ES-I3 (cell line): ENCODE data around the gene NDUFS6.

ENCODE experiments used
- H3K36me3 ChIP-seq: 2 replicates; pipeline ENCODE4 v1.6.1; 2013; ENCODE audit warnings: mild to moderate bottlenecking, low read length, control low read depth, moderate library complexity; ENCODE audit not compliant: insufficient read depth
- H3K4me1 ChIP-seq: 2 replicates; pipeline ENCODE4 v1.6.1; 2013; ENCODE audit warnings: mild to moderate bottlenecking, control low read depth, low read length; ENCODE audit not compliant: insufficient read depth
- H3K9ac ChIP-seq: 2 replicates; pipeline ENCODE4 v1.6.1; 2013; ENCODE audit warnings: low read depth, mild to moderate bottlenecking, low read length, moderate library complexity
- H3K9me3 ChIP-seq: 2 replicates; pipeline ENCODE4 v1.6.1; 2013; ENCODE audit warnings: mild to moderate bottlenecking, low read length, moderate library complexity; ENCODE audit not compliant: control insufficient read depth, insufficient read depth

Gene NDUFS6

DNA sequence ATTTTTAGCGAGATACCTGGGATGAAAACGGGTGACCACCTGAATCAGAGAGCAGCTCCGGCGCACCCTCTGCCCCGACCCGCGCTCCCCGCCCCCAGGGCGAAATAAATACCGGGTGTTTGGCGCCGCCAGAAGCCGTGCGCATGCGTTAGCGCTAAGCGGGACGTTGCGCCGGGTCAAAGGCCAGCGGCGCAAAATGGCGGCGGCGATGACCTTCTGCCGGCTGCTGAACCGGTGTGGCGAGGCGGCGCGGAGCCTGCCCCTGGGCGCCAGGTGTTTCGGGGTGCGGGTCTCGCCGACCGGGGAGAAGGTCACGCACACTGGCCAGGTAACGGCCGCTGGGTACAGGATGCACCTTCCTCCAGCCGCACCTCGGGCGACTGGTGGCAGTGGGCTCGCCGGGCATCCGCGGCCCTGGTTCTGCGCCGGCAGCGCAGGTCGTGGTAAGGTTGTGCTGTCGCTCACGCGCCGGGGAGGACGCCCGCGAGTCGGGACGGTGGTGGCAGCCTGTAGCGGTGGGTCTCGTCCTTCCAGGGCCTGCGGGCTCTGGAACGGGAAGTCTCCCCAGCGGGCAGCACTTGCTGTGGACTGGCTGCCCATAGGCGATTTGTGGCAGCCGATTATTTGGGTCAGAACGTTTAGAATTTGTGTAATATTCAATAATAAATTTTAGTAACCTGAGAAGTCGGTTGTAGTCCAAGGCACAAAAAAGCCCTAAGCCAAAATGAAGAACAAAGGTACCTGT lies at the start of gene NDUFS6:
NDUFS6 (plus strand) TSS at position 186 of the 745 bp plus-strand sequence; CDS start at position 197, 11 bp downstream.
- H3K9ac ChIP-seq: peak within 1 kb of the TSS; percentile 84
- peaks cover 30% of the 10 kb centered on the region for H3K36me3 ChIP-seq
- H3K9me3 ChIP-seq: no peaks in the 10 kb centered on the region
- H3K4me1 ChIP-seq: no peaks in the 10 kb centered on the region

DNA sequence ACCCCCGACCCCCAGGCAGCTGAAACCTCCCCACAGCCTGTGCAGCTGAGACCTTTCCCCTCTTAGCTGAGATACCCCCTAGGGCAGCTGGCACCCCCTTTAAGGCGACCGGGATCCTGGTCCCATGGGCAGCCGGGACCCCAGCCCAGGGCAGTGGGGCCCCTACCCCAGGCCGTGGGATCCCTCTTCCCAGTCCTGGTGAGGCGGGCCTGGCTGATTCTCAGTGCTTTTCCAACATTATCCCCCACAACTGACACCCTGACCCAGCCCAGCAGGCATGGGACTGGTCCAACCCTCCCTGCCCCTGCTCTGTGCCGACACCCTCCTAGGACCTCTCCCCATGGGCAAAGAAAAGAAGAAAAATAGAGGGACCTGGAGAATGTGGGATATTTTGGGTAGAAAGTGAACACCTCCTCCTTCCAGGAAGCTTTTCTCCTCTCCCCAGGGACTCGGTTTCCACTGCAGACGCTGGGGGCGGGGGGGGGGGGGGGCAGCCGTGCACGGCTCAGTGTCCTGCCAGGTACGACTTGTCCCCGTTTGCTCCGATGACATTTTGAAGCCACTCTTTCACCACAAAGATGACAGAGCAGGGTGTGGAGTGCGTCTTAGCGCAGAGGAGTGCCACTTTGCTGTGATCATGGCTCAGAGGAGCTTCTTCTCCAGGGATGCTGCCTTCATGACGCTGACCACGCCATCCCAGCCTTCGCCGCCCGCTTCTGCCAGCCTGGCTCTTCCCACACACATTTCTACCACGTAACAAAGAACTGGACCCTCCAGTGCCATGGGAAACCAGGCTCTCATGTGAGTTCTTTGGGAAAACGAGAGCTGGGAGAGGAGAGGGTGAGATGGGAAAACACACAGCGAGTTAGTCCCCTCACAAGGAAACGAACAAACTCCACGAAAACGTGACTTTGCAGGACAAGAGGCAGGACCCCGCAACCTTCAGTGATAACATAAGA lies 49.1 kb upstream of the NDUFS6 start:
- H3K36me3 ChIP-seq: no peaks in the 10 kb centered on the region
- no peak overlapping the region for H3K9ac ChIP-seq
- peaks cover 5% of the 10 kb centered on the region; the same call in 1 of the 2 replicates for H3K4me1 ChIP-seq
- H3K9me3 ChIP-seq: no peaks in the 10 kb centered on the region

GRCh38 chr5:1752881-1753280 lies 48.3 kb upstream of the NDUFS6 start:
- Histone ChIP-seq H3K9ac (no peak overlapping the region), H3K4me1 (peaks cover 5% of the 10 kb centered on the region; the same call in 1 of the 2 replicates), H3K36me3 (no peaks in the 10 kb centered on the region), H3K9me3 (no peaks in the 10 kb centered on the region)

DNA sequence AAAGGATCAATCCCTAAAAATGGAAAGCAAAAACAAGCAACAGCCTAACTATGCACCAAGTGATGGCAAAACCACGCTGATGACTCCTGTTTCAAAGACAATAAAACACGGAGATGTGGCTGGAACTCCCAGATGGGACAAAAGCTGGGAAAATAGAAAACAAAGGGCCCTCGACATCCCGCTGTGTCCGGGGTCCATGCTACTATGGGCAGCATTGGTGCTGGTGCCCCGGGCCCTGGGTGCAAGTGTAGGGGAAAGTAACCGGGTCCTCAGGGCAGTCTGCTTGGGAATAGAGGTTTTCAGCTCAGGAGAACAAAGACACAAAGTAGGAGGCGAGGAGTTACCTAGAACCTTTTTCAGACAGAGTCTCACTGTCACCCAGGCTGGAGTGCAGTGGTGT lies 47.7 kb upstream of the NDUFS6 start:
- Histone ChIP-seq H3K4me1 (peaks cover 5% of the 10 kb centered on the region; the same call in 1 of the 2 replicates), H3K36me3 (no peaks in the 10 kb centered on the region), H3K9me3 (no peaks in the 10 kb centered on the region), H3K9ac (no peak overlapping the region)

GRCh38 chr5:1754531-1755220 lies 46.5 kb upstream of the NDUFS6 start:
- no peaks in the 10 kb centered on the region for H3K36me3 ChIP-seq
- H3K9ac ChIP-seq: no peak overlapping the region
- H3K9me3 ChIP-seq: no peaks in the 10 kb centered on the region
- H3K4me1 ChIP-seq: peaks cover 5% of the 10 kb centered on the region; the same call in 1 of the 2 replicates

GRCh38 chr5:1755321-1755949 lies 45.8 kb upstream of the NDUFS6 start:
- no peaks in the 10 kb centered on the region for H3K9me3 ChIP-seq
- H3K36me3 ChIP-seq: no peaks in the 10 kb centered on the region
- peaks cover 5% of the 10 kb centered on the region; the same call in 1 of the 2 replicates for H3K4me1 ChIP-seq
- no peak overlapping the region for H3K9ac ChIP-seq

GRCh38 chr5:1756481-1756880 lies 44.7 kb upstream of the NDUFS6 start:
- H3K9ac ChIP-seq: no peak overlapping the region
- H3K9me3 ChIP-seq: no peaks in the 10 kb centered on the region
- H3K4me1 ChIP-seq: peaks cover 5% of the 10 kb centered on the region; the same call in 1 of the 2 replicates
- H3K36me3 ChIP-seq: no peaks in the 10 kb centered on the region

DNA sequence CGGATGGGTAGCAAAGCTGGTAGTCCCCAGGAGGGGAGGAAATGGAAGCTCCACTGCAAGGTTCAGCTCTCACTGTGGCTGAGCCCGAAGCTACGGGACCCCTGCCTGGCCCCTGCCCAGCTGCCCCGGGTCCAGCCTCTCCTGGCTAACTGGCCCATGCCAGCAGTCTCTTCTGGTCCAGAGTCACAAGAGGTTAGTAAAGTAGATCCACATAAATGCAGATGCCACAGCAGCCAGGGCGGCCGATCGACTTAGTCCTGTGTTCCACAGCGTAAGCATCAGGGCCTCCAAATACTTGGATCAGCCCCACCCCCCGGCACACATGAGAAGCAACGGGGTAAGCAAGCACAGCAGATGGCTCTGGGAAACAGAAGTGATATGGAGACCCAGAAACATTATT lies 43.7 kb upstream of the NDUFS6 start:
- Histone ChIP-seq H3K9me3 (no peaks in the 10 kb centered on the region), H3K36me3 (no peaks in the 10 kb centered on the region), H3K4me1 (peaks cover 5% of the 10 kb centered on the region; the same call in 1 of the 2 replicates), H3K9ac (no peak overlapping the region)

- Histone ChIP-seq H3K9me3 (no peaks in the 10 kb centered on the region), H3K4me1 (peaks cover 5% of the 10 kb centered on the region; the same call in 1 of the 2 replicates), H3K36me3 (no peaks in the 10 kb centered on the region), H3K9ac (no peak overlapping the region)
Measured at GRCh38 chr5:1758574-1758973, 42.6 kb upstream of the NDUFS6 start.

DNA sequence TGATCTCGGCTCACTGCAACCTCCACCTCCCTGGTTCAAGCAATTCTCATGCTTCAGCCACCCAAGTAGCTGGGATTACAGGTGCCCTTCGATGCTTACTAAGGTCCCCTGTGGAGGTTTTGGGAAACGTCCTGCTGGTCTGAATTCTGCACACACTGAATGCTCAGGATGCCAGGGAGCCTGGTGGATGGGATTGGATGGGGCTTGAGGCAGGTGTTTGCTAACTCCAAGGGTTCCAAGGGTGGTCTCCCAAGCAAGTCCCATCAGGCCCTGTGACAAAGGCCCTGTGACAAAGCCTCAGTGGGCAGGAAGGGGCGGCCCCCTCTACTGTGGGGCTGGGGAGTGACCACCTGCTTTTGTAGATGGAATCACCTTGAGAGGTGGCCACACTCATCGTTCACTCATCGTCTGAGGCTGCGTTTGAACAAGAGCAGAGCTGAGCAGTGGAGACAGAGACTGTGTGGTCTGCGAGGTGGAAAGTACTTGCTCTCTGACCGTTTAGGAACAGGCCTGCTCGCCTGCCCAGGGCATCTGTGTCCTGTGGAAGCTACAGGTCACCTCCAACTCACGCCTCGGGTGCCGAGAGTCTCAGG lies 41.7 kb upstream of the NDUFS6 start:
- Histone ChIP-seq H3K36me3 (no peaks in the 10 kb centered on the region), H3K9ac (no peak overlapping the region), H3K4me1 (peaks cover 5% of the 10 kb centered on the region; the same call in 1 of the 2 replicates), H3K9me3 (no peaks in the 10 kb centered on the region)

- Histone ChIP-seq H3K36me3 (no peaks in the 10 kb centered on the region), H3K9ac (no peak overlapping the region), H3K9me3 (no peaks in the 10 kb centered on the region), H3K4me1 (peaks cover 5% of the 10 kb centered on the region; the same call in 1 of the 2 replicates)
Measured at GRCh38 chr5:1760231-1760630, 41.0 kb upstream of the NDUFS6 start.

DNA sequence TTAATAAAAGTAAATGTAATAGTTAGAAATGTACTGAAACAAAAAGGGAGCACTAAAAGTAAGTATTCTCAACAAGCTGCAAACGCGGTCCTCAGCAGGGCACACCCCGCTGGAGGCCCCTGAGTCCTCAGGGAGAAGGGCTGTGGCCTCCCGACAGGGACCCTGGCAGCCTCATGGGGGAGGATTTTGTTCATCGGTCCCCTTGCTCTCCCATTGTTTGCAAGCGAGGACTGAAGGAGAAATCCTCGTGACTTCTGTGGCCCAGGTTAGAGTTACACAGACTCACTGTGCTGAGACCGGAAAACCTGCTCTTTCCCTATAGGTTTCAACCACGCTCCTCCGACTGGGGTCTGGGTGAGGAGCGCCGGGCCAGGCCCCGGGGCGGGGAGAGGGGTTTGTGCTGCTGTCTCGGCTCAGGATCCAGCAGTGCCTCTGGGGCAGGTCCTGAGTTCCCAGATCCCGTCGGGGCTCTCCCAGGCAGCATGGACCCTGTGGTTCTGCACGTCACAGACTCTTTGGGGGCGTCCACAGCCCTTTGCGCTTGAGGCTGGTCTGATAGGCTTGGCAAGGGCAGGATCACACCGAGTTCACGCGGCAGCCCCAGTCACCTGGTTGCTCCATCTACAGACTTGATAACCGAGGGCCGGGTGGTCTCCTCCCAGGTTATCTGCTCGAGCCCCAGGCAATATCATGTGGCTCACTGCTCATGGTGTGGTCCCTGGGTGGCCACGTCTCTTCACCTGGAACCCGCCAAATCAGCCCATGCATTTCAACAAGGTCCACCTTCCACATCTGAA lies 40.4 kb upstream of the NDUFS6 start:
- Histone ChIP-seq H3K9me3 (no peaks in the 10 kb centered on the region), H3K4me1 (peaks cover 5% of the 10 kb centered on the region; the same call in 1 of the 2 replicates), H3K36me3 (no peaks in the 10 kb centered on the region), H3K9ac (no peak overlapping the region)

- no peaks in the 10 kb centered on the region for H3K9me3 ChIP-seq
- H3K36me3 ChIP-seq: no peaks in the 10 kb centered on the region
- H3K9ac ChIP-seq: no peak overlapping the region
- H3K4me1 ChIP-seq: 0 out of 2 replicates have a peak, but pooled peaks cover under 1% of the 10 kb centered on the region
Measured at GRCh38 chr5:1761453-1761755, 39.8 kb upstream of the NDUFS6 start.
